Fibroblast of pulmonary artery (primary cell): ENCODE data around the gene FAM13B.

Experiments
- DNase-seq: peaks from one replicate; pipeline ENCODE4 v3.0.0-alpha.2; 2010; ENCODE audit warnings: low read depth
- H3K4me3 ChIP-seq: replicated peaks from 2 replicates; pipeline ENCODE4 v1.5.1; 2011; ENCODE audit warnings: low read depth, mild to moderate bottlenecking, control low read depth, low read length, moderate library complexity
- CTCF ChIP-seq: IDR thresholded peaks from 2 replicates; pipeline ENCODE4 v1.5.1; 2011; ENCODE audit warnings: mild to moderate bottlenecking, control low read depth, low read length, inconsistent platforms; ENCODE audit errors: missing control alignments

FAM13B gene

DNA sequence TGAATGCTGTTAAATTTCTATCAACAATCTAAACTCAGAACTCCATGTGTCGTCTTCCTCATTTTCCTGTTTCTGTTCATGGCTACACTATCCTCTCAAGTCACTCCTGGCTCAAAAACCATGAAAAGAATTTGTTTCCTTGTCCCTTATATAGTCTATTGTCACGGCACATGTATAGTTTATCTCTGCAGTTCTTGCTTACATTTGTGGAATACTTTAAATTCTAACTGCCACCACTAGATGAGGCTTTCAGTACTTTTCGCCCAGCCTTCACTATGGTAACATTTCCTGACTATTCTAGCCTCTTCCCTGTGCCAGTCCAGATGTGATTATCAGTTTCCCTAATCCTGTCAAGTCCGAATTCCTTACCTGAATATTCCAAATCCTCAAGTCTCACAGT, 109.0 kb downstream of the FAM13B start:
- TF ChIP-seq CTCF = peak; percentile 28
- peak; percentile 38 for DNase-seq
- H3K4me3 ChIP-seq = no peak overlapping the region

GRCh38 chr5:137921931-137922330, 110.9 kb downstream of the FAM13B start:
- peak; percentile 25 for DNase-seq
- no peak overlapping the region for H3K4me3 ChIP-seq
- TF ChIP-seq CTCF = no peak

GRCh38 chr5:137916923-137917322, 116.0 kb downstream of the FAM13B start:
- no peak for TF ChIP-seq CTCF
- no peak for DNase-seq
- H3K4me3 ChIP-seq = no peak overlapping the region

GRCh38 chr5:137914758-137915157, 118.1 kb downstream of the FAM13B start:
- H3K4me3 ChIP-seq = no peak overlapping the region
- no peak for TF ChIP-seq CTCF
- DNase-seq = no peak

DNA sequence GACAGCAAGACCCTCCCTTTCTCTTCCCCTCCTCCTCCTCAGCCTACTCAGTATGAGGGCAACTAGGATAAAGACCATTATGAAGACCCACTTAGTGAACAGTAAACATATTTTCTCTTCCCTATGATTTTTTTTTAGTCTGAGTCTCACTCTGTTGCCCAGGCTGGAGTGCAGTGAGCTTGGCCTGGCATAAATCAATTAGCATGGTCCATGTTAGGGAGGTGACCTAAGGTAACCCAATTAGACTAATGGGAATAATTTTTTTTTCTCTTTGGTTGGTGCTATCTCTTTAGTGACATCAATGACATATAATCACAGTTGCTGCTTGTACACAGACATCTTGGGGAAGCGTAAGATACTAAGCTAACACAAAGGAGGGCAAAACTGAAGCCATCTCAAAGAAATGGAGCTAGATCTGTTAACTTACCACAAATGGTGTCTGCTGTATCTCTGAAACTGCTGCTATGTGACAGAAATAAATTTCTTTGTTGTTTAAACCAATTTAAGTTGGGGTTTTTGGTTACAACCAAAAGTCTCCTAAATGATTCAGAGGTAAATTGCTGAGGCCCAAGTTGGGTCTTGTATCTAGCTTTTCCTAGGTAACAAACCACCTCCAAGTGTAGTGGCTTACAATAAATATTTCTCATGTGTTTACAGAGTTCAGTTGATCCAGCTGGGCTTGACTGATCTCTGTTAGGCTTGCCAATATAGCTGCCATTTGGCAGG, 130.3 kb downstream of the FAM13B start:
- no peak overlapping the region for H3K4me3 ChIP-seq
- TF ChIP-seq CTCF = no peak
- no peak for DNase-seq

GRCh38 chr5:137901011-137901817, 131.7 kb downstream of the FAM13B start:
- no peak for DNase-seq
- no peak for TF ChIP-seq CTCF
- no peak overlapping the region for H3K4me3 ChIP-seq
